GM19099 (cell line): ENCODE data around the gene BCAR1.

Source experiments
- POLR2A ChIP-seq: IDR thresholded peaks from 3 replicates; pipeline ENCODE4 v1.6.1; 2011; ENCODE audit warnings: low read depth; ENCODE audit not compliant: insufficient read length; ENCODE audit errors: extremely low read depth

The BCAR1 gene

DNA sequence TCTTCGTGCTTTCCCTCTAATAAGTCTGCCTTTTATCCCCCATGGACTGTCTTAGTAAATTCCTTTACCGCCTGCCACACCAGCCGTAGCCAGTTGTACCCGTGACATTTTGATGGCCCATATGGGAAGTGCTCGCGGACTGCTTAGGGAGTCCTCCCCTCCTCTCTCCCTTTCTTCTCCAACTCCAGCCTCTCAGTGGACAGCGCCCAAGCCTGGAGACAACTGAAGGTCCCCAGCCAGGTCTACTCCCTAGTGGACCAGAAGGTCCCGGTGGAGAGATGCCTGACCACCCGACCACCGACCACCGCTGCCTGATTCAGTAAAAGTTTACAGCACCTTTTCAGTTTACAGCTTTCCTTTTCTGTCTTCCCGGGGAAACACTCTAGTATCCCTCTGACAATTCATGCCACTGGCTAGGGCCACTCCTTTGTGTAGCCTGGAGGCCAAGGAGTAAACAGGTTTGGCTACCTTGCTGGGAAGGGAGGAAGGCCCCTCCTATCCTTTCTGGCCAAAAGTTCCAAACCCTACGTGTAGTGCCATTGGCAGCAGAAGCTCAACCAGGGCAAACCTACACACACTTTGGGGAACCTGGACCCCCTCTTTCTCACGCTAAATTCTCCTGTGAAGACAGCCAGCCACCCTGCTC, 62.5 kb downstream of the BCAR1 start:
- TF ChIP-seq POLR2A: no peak

DNA sequence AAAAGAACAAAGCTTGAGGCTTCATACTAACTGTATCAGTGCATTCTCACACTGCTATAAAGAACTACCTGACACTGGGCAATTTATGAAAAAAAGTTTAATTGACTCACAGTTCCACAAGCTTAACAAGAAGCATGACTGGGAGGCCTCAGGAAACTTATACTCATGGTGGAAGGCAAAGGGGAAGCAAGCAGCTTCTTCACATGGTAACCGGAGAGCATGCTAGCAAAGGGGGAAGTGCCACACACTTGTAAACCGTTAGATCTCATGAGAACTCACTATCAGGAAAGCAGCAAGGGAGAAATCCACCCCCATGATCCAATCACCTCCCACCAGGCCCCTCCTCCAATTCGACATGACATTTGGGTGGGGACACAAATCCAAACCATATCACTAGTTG, 69.8 kb downstream of the BCAR1 start:
- no peak for TF ChIP-seq POLR2A

GRCh38 chr16:75179208-75179607, 72.2 kb downstream of the BCAR1 start:
- no peak for TF ChIP-seq POLR2A
